H1 (cell line): ENCODE measurements around the gene DLEC1. TPM values are rescaled to one million over a fixed set of nuclear protein-coding genes. Genes with fewer than 3 reads are reported as not detected.

ENCODE experiments used
- CTCF ChIA-PET: fragments of 300-600 bp; sonication (Branson Sonifier 250); formaldehyde crosslinking; loops from one replicate; lab custom pipeline; 2021; ENCODE audit not compliant: partially characterized antibody; lab: Charles Lee
- POLR2A ChIA-PET: fragments of 300-600 bp; sonication (Branson Sonifier 250); formaldehyde crosslinking; loops from one replicate; lab custom pipeline; 2021; ENCODE audit warnings: inconsistent platforms; ENCODE audit not compliant: partially characterized antibody; lab: Charles Lee
- DNase-seq, 2 experiments: peaks; one replicate each; pipeline versions ENCODE4 v3.0.0 to v3.0.0-alpha.2; 2010 to 2022; ENCODE audit warnings: low spot score in 2 of 2, low read depth in 1 of 2, mixed read lengths in 1 of 2
- FAIRE-seq: peaks from 2 replicates; lab custom pipeline; 2011; peaks lifted over from hg19 to GRCh38; lab: Jason Lieb, UNC
- H2AFZ ChIP-seq: 2 replicates; pipeline ENCODE4 v1.8.1; 2012; ENCODE audit warnings: low read length, inconsistent platforms
- H2AK5ac ChIP-seq: 2 replicates; pipeline ENCODE4 v1.6.1; 2013; ENCODE audit warnings: low read depth, low read length
- H2BK120ac ChIP-seq: replicated peaks from 2 replicates; pipeline ENCODE3; 2013; ENCODE audit warnings: low read depth, low read length, inconsistent platforms
- H2BK12ac ChIP-seq: 2 replicates; pipeline ENCODE4 v1.6.1; 2013; ENCODE audit warnings: low read depth, low read length
- H2BK15ac ChIP-seq: 2 replicates; pipeline ENCODE4 v1.6.1; 2013; ENCODE audit warnings: low read length
- H2BK20ac ChIP-seq: 2 replicates; pipeline ENCODE4 v1.6.1; 2013; ENCODE audit warnings: low read length
- H2BK5ac ChIP-seq: 2 replicates; pipeline ENCODE4 v1.6.1; 2013; ENCODE audit warnings: low read depth, low read length
- H3K14ac ChIP-seq: 2 replicates; pipeline ENCODE4 v1.6.1; 2013; ENCODE audit warnings: inconsistent platforms; ENCODE audit not compliant: insufficient read length
- H3K18ac ChIP-seq: 2 replicates; pipeline ENCODE4 v1.6.1; 2013; ENCODE audit warnings: low read length; ENCODE audit errors: extremely low read depth
- H3K23ac ChIP-seq: 2 replicates; pipeline ENCODE4 v1.6.1; 2013; ENCODE audit warnings: inconsistent platforms; ENCODE audit not compliant: insufficient read length
- H3K23me2 ChIP-seq: 2 replicates; pipeline ENCODE4 v1.6.1; 2013; ENCODE audit warnings: low read depth, low read length
- H3K27ac ChIP-seq: 2 replicates; pipeline ENCODE4 v1.6.1; 2011; ENCODE audit warnings: low read depth, low read length, inconsistent platforms
- H3K27me3 ChIP-seq, 4 experiments: replicated peaks in 1 of 4; 1 replicate in 1 of 4; 2 replicates in 3 of 4; pipeline versions ENCODE4 v1.6.1 to v1.8.1; 2011 to 2013; ENCODE audit warnings: low read length in 3 of 4, mild to moderate bottlenecking in 3 of 4, inconsistent platforms in 2 of 4, mixed read lengths in 2 of 4, moderate library complexity in 1 of 4; ENCODE audit not compliant: control insufficient read depth in 3 of 4, insufficient read depth in 3 of 4; ENCODE audit errors: extremely low read depth in 1 of 4
- H3K36me3 ChIP-seq, 4 experiments: 2 replicates each; pipeline versions ENCODE4 v1.6.1 to v1.8.1; 2011 to 2013; ENCODE audit warnings: mild to moderate bottlenecking in 4 of 4, low read length in 3 of 4, moderate library complexity in 2 of 4, control low read depth in 1 of 4, inconsistent platforms in 1 of 4; ENCODE audit not compliant: insufficient read depth in 4 of 4, control insufficient read depth in 2 of 4
- H3K4ac ChIP-seq: replicated peaks from 2 replicates; pipeline ENCODE3; 2013; ENCODE audit warnings: low read length, low read depth, mixed read lengths, inconsistent platforms; ENCODE audit not compliant: insufficient read length
- H3K4me1 ChIP-seq, 4 experiments: replicated peaks in 1 of 4; 1 replicate in 1 of 4; 2 replicates in 3 of 4; pipeline versions ENCODE4 v1.6.1 to v1.8.1; 2011 to 2013; ENCODE audit warnings: low read length in 3 of 4, inconsistent platforms in 2 of 4, mixed read lengths in 1 of 4; ENCODE audit not compliant: insufficient read depth in 4 of 4, control insufficient read depth in 3 of 4
- H3K4me2 ChIP-seq, 2 experiments: 2 replicates each; pipeline versions ENCODE4 v1.6.1 to v1.8.1; 2011 to 2013; ENCODE audit warnings: low read depth in 2 of 2, low read length in 2 of 2, control low read depth in 1 of 2, inconsistent platforms in 1 of 2, mild to moderate bottlenecking in 1 of 2; ENCODE audit not compliant: insufficient read depth in 1 of 2
- H3K4me3 ChIP-seq, 4 experiments: fragments of 200-600, 300-600 bp in 1 of 4; sonication (generic), shearing (Covaris generic), sonication (Bioruptor Twin) in 1 of 4; 2 replicates each; pipeline versions ENCODE4 v1.5.1 to v1.8.1; 2011 to 2016; ENCODE audit warnings: low read length in 4 of 4, low read depth in 3 of 4, control low read depth in 2 of 4, inconsistent platforms in 2 of 4, mild to moderate bottlenecking in 2 of 4, mixed read lengths in 1 of 4, moderate library complexity in 1 of 4; ENCODE audit not compliant: insufficient read depth in 2 of 4; ENCODE audit errors: extremely low read depth in 1 of 4
- H3K56ac ChIP-seq: replicated peaks from 2 replicates; pipeline ENCODE3; 2013; ENCODE audit warnings: low read depth, mild to moderate bottlenecking, mixed read lengths, low read length, inconsistent platforms; ENCODE audit not compliant: insufficient read length
- H3K79me1 ChIP-seq: 2 replicates; pipeline ENCODE4 v1.6.1; 2013; ENCODE audit warnings: low read depth, low read length, control low read depth
- H3K79me2 ChIP-seq, 2 experiments: 2 replicates each; pipeline versions ENCODE4 v1.6.1 to v1.8.1; 2012 to 2013; ENCODE audit warnings: low read length in 2 of 2, mild to moderate bottlenecking in 2 of 2, inconsistent platforms in 1 of 2; ENCODE audit not compliant: insufficient read depth in 2 of 2, control insufficient read depth in 1 of 2
- H3K9ac ChIP-seq, 4 experiments: replicated peaks in 1 of 4; 1 replicate in 1 of 4; 2 replicates in 3 of 4; pipeline versions ENCODE4 v1.6.1 to v1.8.1; 2011 to 2013; ENCODE audit warnings: low read depth in 3 of 4, low read length in 3 of 4, control low read depth in 2 of 4, mild to moderate bottlenecking in 2 of 4, moderate library complexity in 2 of 4, inconsistent platforms in 1 of 4; ENCODE audit errors: extremely low read depth in 1 of 4
- H3K9me3 ChIP-seq, 2 experiments: 2 replicates each; pipeline versions ENCODE4 v1.6.1 to v1.8.1; 2012 to 2013; ENCODE audit warnings: mild to moderate bottlenecking in 2 of 2, moderate library complexity in 2 of 2, control low read depth in 1 of 2, inconsistent platforms in 1 of 2, low read depth in 1 of 2, low read length in 1 of 2, mixed read lengths in 1 of 2; ENCODE audit not compliant: insufficient read depth in 2 of 2
- H4K20me1 ChIP-seq, 2 experiments: replicated peaks in 1 of 2; 2 replicates each; pipeline versions ENCODE3 to v1.8.1; 2011 to 2013; ENCODE audit warnings: inconsistent platforms in 2 of 2, low read length in 2 of 2, mild to moderate bottlenecking in 1 of 2; ENCODE audit not compliant: insufficient read depth in 2 of 2, control insufficient read depth in 1 of 2
- H4K5ac ChIP-seq: 2 replicates; pipeline ENCODE4 v1.6.1; 2013; ENCODE audit warnings: low read length, low read depth, mixed read lengths, inconsistent platforms; ENCODE audit not compliant: insufficient read length
- H4K8ac ChIP-seq: 2 replicates; pipeline ENCODE4 v1.8.0; 2013; ENCODE audit warnings: mild to moderate bottlenecking, moderate library complexity, low read length, inconsistent platforms; ENCODE audit not compliant: insufficient read depth; ENCODE audit errors: extremely low read depth
- H4K91ac ChIP-seq: replicated peaks from 2 replicates; pipeline ENCODE3; 2013; ENCODE audit warnings: low read length, mixed read lengths, inconsistent platforms; ENCODE audit not compliant: insufficient read length
- RNF2 ChIP-seq: fragments of 200-900, 300-1000 bp; sonication (generic); IDR thresholded peaks from 2 replicates; pipeline ENCODE4 v1.7.1; 2016; ENCODE audit warnings: borderline replicate concordance, low read depth, mild to moderate bottlenecking, antibody characterized with exemption, low read length; ENCODE audit not compliant: poor library complexity, severe bottlenecking; ENCODE audit errors: missing control alignments
- SIN3A ChIP-seq, 2 experiments: IDR thresholded peaks in 1 of 2; conservative IDR thresholded peaks in 1 of 2; 2 replicates each; pipeline ENCODE4 v1.6.1; 2011 to 2012; ENCODE audit warnings: low read length in 2 of 2, improper control_type of control experiment in 1 of 2, low read depth in 1 of 2, mild to moderate bottlenecking in 1 of 2
- WGBS, 2 experiments: shearing (Covaris generic) in 1 of 2; methylation state at CpG; one replicate each; pipeline versions ENCODE4 v1.1.6 to v1.1.7; 2013 to 2015; ENCODE audit warnings: low lambda C conversion rate in 2 of 2, mixed read lengths in 2 of 2, inconsistent platforms in 1 of 2, low coverage in 1 of 2, missing lambda C conversion rate in 1 of 2; ENCODE audit not compliant: insufficient replicate concordance in 2 of 2, insufficient coverage in 1 of 2, insufficient read length in 1 of 2; ENCODE audit errors: extremely low coverage in 1 of 2, missing lambda C conversion rate in 1 of 2; 5-methylcytosine and 5-hydroxymethylcytosine counted together
- polyA plus RNA-seq, 7 experiments: library from polyadenylated mRNA; depleted of rRNA in 3 of 7; stranded (reverse) in 5 of 7; unstranded in 2 of 7; fragments of >200 nt in 5 of 7; fragments of 200-250 nt in 2 of 7; gene quantifications; 1 replicate in 5 of 7; 2 replicates in 1 of 7; 4 replicates in 1 of 7; pipeline versions ENCODE4 v1.2.1 to v1.2.3, GENCODE V29; 2011 to 2013; ENCODE audit warnings: missing spikeins in 2 of 7, mixed read lengths in 2 of 7
- total RNA-seq: library from RNA; stranded (reverse); fragmentation: NEBNext Ultra II Directional; extraction: Animal tissue kit (Norgen Biotek cat#: 25700); gene quantifications from 2 replicates; pipeline ENCODE4 v1.2.1, GENCODE V29; 2021

DLEC1 gene
- total and polyA plus RNA-seq, 2 of the 8 experiments (the other 6 are each of a cell fraction or from before 2014, with no cell fraction given), result 0.26 to 0.76 TPM

GRCh38 chr3:38125305-38126120, 86.5 kb downstream of the DLEC1 start:
- Histone ChIP-seq H2BK5ac (no peak overlapping the region), H2BK15ac (no peak overlapping the region), H3K18ac (no peak overlapping the region), H2AK5ac (no peak overlapping the region), H3K56ac (no peak overlapping the region), H4K5ac (no peak overlapping the region), H2AFZ (no peak overlapping the region), H3K23ac (no peak overlapping the region), H3K14ac (no peak overlapping the region), H4K20me1 (peaks cover 5 to 19% of the 10 kb centered on the region in 2 experiments), H3K4me3 (no peak overlapping the region), H3K27ac (no peak overlapping the region), H3K4me1 (no peaks in the 10 kb centered on the region), H3K4ac (no peak overlapping the region), H3K23me2 (no peaks in the 10 kb centered on the region), H3K4me2 (no peak overlapping the region), H3K9ac (no peak overlapping the region), H4K91ac (no peak overlapping the region), H3K79me1 (no peaks in the 10 kb centered on the region), H3K79me2 (no peaks in the 10 kb centered on the region), H3K9me3 (no peaks in the 10 kb centered on the region), H3K36me3 (peaks cover 29 to 57% (median 53%) of the 10 kb centered on the region in 4 experiments), H2BK20ac (no peak overlapping the region), H2BK12ac (no peak overlapping the region), H4K8ac (no peak overlapping the region), H2BK120ac (no peak overlapping the region), H3K27me3 (no peaks in the 10 kb centered on the region)
- no peak for FAIRE-seq
- POLR2A ChIA-PET, result interaction anchor here (3.2 kb wide), 1 partner anchor 8 kb away, joined by 14 read pairs; no protein-coding TSS in a partner anchor
- CTCF ChIA-PET, result interaction anchor here (0.9 to 9.6 kb wide), 3 partner anchors 6 to 103 kb away, joined by 3 to 105 read pairs (median 3); no protein-coding TSS in a partner anchor
- no peak for DNase-seq
- 93% methylated on average over 9 of the region's 11 CpGs; no CpG with 5 or more reads in 1 of the 2 experiments for WGBS, 2 experiments
- TF ChIP-seq SIN3A (conservative IDR thresholded peaks at IDR 0.05 in 1 of 2, IDR thresholded peaks at IDR 0.05 in 1 of 2; ENCODE audit: low read depth in 1 of 2, low read length in 2 of 2) (no peak), RNF2 (no peak)
